RWPE1 (cell line): Measurements from ENCODE around the gene EXOC3L2.

Experiments used
- CTCF ChIA-PET: fragments of 350-600 bp; sonication (Branson Sonifier 250); formaldehyde crosslinking; extraction: SDS; loops from one replicate; lab custom pipeline; 2021; lab: Yijun Ruan, JAX
- POLR2A ChIA-PET: fragments of 400-600 bp; formaldehyde crosslinking; extraction: SDS; loops from one replicate; lab custom pipeline; 2020; ENCODE audit warnings: antibody characterized with exemption; ENCODE audit not compliant: low non-redundant PET; lab: Yijun Ruan, JAX
- DNase-seq: peaks from one replicate; pipeline ENCODE4 v3.0.0; 2012; ENCODE audit warnings: low spot score
- H3K27ac ChIP-seq: fragments of 450-650 bp; 2 replicates; pipeline ENCODE4 v1.5.1; 2017
- TF ChIP-seq, protein P1 (sequence below): fragments of 450-650 bp; conservative IDR thresholded peaks from 2 replicates; pipeline ENCODE4 v1.5.1; 2017; ENCODE audit warnings: low read depth, mild to moderate bottlenecking

The EXOC3L2 gene

DNA sequence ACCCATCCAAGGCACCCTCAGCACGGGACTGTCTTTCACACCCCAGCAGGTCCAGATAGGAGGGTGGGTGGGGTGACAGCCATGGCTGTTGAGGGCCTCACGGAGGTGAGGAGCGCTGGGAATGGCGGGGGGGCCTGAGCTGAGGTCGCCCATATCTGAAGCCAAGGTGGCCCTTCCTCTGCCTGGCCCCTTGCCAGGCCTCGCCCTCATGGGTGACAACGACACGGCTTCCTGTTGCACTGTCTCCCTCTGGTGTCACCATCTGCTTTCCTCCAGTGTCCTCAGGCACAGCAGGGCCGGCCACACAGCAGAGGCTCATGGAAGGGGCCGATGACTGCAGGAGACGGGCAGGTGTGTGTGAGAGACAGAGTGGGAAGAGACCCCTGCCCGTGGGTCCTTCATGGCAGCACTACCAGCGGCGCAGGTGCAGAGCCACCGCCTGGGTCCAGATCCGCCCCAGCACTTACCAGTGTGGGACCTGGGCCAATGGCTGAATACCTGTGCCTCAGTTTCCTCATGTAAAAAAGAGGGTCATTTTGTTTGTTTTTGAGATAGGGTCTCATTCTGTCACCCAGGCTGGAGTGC lies 76.3 kb downstream of the EXOC3L2 start:
- no peak for DNase-seq
- ChIA-PET CTCF (no interaction called here), POLR2A (no interaction called here)
- peak overlapping the region; percentile 89 for H3K27ac ChIP-seq
- TF ChIP-seq, protein P1, sequence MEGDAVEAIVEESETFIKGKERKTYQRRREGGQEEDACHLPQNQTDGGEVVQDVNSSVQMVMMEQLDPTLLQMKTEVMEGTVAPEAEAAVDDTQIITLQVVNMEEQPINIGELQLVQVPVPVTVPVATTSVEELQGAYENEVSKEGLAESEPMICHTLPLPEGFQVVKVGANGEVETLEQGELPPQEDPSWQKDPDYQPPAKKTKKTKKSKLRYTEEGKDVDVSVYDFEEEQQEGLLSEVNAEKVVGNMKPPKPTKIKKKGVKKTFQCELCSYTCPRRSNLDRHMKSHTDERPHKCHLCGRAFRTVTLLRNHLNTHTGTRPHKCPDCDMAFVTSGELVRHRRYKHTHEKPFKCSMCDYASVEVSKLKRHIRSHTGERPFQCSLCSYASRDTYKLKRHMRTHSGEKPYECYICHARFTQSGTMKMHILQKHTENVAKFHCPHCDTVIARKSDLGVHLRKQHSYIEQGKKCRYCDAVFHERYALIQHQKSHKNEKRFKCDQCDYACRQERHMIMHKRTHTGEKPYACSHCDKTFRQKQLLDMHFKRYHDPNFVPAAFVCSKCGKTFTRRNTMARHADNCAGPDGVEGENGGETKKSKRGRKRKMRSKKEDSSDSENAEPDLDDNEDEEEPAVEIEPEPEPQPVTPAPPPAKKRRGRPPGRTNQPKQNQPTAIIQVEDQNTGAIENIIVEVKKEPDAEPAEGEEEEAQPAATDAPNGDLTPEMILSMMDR, result no peak

DNA sequence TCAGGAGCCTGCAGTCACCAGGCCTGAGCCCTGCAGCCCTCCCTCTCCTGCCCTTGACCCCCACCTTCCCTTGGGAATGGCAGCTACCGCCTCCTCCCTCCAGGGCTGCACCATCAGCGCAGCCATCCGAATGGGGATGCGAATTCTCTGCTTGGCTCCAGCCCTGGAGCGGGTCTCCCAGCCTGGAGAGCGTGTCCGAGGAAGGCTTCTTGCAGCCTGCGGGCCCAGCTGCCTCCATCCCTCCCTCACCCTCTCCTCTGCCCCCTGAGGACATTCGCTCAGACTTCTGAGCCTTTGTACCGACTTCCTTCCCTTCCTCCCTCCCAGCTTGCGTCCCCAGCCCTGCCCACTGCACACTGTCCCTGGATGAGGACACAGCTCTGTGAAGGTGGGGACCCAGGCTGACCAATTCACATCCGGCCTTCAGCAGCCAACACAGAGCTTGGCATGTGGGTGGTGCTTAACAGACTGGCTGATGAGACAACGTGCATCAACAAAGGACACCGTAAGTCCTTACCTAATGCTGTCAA lies 78.4 kb downstream of the EXOC3L2 start:
- TF ChIP-seq, protein P1, result no peak
- peak overlapping the region; percentile 89 for H3K27ac ChIP-seq
- CTCF ChIA-PET, result interaction anchor here (0.6 to 0.7 kb wide), 2 partner anchors 41 to 260 kb away, joined by 3 read pairs; no protein-coding TSS in a partner anchor
- DNase-seq, result no peak
- POLR2A ChIA-PET, result no interaction called here

DNA sequence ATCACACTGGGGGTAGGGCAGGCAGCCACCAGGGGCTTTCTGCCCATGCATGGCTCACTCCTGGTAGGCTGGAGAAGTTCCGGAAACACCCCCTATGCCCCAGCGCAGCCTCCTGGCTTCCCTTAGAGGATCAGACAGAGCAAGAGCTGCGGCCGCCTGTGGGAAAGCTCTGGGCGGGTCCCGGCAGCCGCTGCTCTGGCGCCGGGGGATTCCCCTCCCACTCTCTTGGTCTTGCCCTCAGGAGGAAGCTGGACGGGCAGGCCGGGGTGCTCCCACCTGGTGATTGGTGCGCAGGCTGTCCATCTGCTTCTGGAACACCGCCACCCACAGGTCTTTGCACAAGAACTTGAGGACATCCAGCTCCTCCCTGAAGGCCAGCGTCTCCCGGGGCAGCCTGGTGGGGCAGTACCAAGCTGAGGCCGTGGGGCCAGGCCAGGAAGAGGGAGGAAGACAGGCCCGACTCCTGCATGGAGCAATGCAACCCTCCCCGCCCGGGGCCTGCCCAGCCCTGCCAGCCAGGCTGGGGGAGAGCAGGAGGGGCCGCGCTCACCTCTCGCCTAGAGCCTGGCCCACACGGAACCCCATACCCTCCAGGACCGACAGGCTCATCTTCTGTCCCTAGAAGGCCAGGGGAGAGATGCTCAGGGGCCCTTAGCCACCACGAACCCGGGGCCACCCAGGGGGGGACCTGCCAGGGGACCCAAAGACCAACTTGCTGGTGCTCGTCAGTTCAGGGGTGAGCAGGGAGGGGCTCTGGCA lies 80.5 kb downstream of the EXOC3L2 start:
- H3K27ac ChIP-seq, result peak overlapping the region; percentile 89
- peak; percentile 67 for DNase-seq
- ChIA-PET CTCF (interaction anchor here (0.6 kb wide), 1 partner anchor 76 kb away, joined by 4 read pairs; no protein-coding TSS in a partner anchor), POLR2A (interaction anchor here (1.4 kb wide), 1 partner anchor 13 kb away, joined by 3 read pairs; the partner anchor contains the start of gene TRAPPC6A)
- TF ChIP-seq, protein P1, result no peak

DNA sequence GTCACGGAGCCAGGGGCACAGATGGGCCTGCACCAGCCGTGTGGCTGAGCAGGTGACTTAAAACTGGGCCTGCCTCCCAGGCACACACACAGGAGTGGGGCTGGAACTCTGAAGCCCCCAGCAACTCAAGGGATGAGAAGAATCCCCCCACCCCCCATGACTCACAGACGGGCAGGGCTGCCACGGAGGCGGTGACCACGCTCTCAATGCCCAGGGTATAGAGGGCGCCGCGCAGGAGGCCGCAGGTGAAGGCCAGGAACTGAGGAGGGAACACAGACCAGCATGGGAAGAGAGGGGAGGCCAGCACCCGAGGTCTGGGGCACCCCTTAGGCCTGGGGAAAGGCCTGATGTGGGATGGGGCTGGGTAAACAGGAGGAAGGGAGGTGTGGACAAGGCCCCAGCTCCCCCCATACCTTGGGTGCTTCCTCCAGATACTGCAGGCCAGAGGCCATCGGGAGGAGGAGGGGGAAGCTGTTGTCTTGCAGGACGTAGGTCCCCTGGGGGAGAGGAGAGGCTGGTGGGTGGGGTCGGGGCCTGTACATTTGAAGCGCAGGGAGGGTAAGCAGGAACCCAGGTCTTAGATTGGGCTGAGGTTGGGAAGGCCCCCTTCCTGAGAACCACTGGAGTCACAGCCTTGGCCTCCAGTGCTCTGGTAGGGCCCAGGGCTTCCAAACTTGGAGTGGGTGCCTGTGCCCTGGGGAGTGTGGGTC lies 81.3 kb downstream of the EXOC3L2 start:
- ChIA-PET POLR2A (interaction anchor here (1.4 kb wide), 1 partner anchor 14 kb away, joined by 3 read pairs; the partner anchor contains the start of gene TRAPPC6A), CTCF (no interaction called here)
- peak overlapping the region; percentile 89 for H3K27ac ChIP-seq
- TF ChIP-seq, protein P1, result no peak
- no peak for DNase-seq

DNA sequence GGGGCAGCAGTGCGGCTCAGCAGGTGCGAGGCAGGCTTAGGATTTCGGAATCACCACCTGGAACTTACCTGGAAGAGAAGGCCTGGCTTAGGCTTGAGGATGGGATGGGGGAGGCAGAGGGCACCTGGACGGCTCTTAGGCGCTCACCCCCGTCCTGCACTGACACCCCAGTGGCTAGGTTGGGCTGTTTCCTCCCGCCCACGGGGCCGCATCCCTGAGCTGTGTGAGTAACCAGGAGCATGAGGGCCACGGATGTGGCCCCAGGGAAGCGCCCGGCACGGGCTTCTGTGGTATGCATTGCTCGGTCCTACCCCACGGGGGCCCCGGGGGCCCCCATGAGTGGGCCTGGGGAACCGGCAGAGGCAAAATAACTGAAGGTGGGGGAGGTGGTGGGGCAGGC lies 82.1 kb downstream of the EXOC3L2 start:
- no peak for DNase-seq
- CTCF ChIA-PET, result no interaction called here
- POLR2A ChIA-PET, result no interaction called here
- peak overlapping the region; percentile 89 for H3K27ac ChIP-seq
- TF ChIP-seq, protein P1, result no peak

DNA sequence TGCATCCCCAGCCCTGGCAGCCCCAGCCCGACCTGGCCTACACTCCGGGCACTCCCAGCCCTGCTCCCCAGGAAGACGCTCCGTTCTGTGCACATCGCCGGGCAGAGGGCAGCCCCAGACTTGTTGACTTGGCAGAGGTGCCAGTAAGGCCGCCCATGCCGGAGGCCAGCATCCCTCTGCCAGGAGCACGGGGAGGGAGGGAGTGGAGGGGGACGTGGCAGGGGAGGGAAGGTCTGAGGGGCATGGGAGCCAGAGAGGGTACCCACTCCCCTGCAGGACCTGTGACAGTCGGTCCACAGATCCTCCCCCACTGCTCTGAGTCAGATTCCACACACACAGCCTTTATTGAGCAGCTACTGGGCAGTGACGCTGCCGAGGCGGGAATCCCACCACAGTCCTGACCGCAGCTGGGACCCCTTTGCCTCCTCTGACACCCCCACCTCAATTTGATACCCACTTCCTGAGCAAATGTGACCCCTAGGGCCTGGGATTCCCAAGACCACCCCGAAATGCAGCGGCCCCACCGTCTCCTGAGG lies 82.5 kb downstream of the EXOC3L2 start:
- TF ChIP-seq, protein P1, result no peak
- peak overlapping the region; percentile 89 for H3K27ac ChIP-seq
- CTCF ChIA-PET, result interaction anchor here (0.7 kb wide), 1 partner anchor 16 kb away, joined by 3 read pairs; no protein-coding TSS in a partner anchor
- DNase-seq, result no peak
- POLR2A ChIA-PET, result no interaction called here
